Common myeloid progenitor, CD34-positive (primary cell): ENCODE data around the gene ASB1.

Experiments used
- CTCF ChIA-PET: fragments of 350-600 bp; sonication (Branson Sonifier 250); formaldehyde crosslinking; loops from one replicate; lab custom pipeline; 2021; ENCODE audit warnings: antibody characterized with exemption; lab: Charles Lee
- POLR2A ChIA-PET: fragments of 350-600 bp; sonication (Branson Sonifier 250); formaldehyde crosslinking; loops from one replicate; lab custom pipeline; 2021; ENCODE audit warnings: antibody characterized with exemption; lab: Charles Lee
- DNase-seq, 3 donors: peaks; one replicate each; pipeline versions ENCODE4 v3.0.0 to v3.0.0-alpha.2; 2013
- H3K27ac ChIP-seq, 2 experiments: 1 replicate in 1 of 2; 2 replicates in 1 of 2; pipeline ENCODE4 v1.7.0; 2013; ENCODE audit warnings: inconsistent platforms in 2 of 2, low read length in 2 of 2, mild to moderate bottlenecking in 2 of 2, low read depth in 1 of 2, moderate library complexity in 1 of 2; ENCODE audit not compliant: severe bottlenecking in 2 of 2, insufficient read depth in 1 of 2, poor library complexity in 1 of 2
- H3K27me3 ChIP-seq, 5 experiments: replicated peaks in 2 of 5; 1 replicate in 3 of 5; 2 replicates in 2 of 5; pipeline versions ENCODE4 v1.6.1 to v1.7.0; 2013; ENCODE audit warnings: low read length in 4 of 5, mild to moderate bottlenecking in 2 of 5, moderate library complexity in 2 of 5, inconsistent platforms in 1 of 5; ENCODE audit not compliant: insufficient read depth in 5 of 5, control insufficient read depth in 4 of 5
- H3K36me3 ChIP-seq, 4 experiments: 1 replicate in 2 of 4; 2 replicates in 2 of 4; pipeline versions ENCODE4 v1.6.1 to v1.7.0; 2013; ENCODE audit warnings: low read length in 3 of 4, control low read depth in 1 of 4, mild to moderate bottlenecking in 1 of 4; ENCODE audit not compliant: control insufficient read depth in 4 of 4, insufficient read depth in 4 of 4
- H3K4me1 ChIP-seq, 4 experiments: 1 replicate in 3 of 4; 2 replicates in 1 of 4; pipeline versions ENCODE4 v1.6.1 to v1.7.1; 2013; ENCODE audit warnings: low read length in 3 of 4, mild to moderate bottlenecking in 3 of 4, control low read depth in 1 of 4, inconsistent platforms in 1 of 4, moderate library complexity in 1 of 4; ENCODE audit not compliant: control insufficient read depth in 4 of 4, insufficient read depth in 4 of 4; ENCODE audit errors: control extremely low read depth in 1 of 4
- H3K4me3 ChIP-seq, 7 experiments: 1 replicate in 4 of 7; 2 replicates in 3 of 7; pipeline versions ENCODE4 v1.5.1 to v1.7.0; 2013; ENCODE audit warnings: mild to moderate bottlenecking in 7 of 7, low read length in 6 of 7, moderate library complexity in 6 of 7, inconsistent platforms in 2 of 7, low read depth in 2 of 7, control low read depth in 1 of 7; ENCODE audit not compliant: insufficient read depth in 4 of 7, control insufficient read depth in 1 of 7; ENCODE audit errors: extremely low read depth in 1 of 7
- H3K9me3 ChIP-seq, 5 experiments: 1 replicate in 4 of 5; 2 replicates in 1 of 5; pipeline versions ENCODE4 v1.6.1 to v1.7.1; 2013; ENCODE audit warnings: low read length in 4 of 5, mild to moderate bottlenecking in 2 of 5, inconsistent platforms in 1 of 5, low read depth in 1 of 5, moderate library complexity in 1 of 5; ENCODE audit not compliant: control insufficient read depth in 4 of 5, insufficient read depth in 2 of 5; ENCODE audit errors: control extremely low read depth in 1 of 5
- WGBS: methylation state at CpG from one replicate; pipeline ENCODE4 v1.1.5; 2013; ENCODE audit not compliant: insufficient coverage; 5-methylcytosine and 5-hydroxymethylcytosine counted together

The ASB1 gene

GRCh38 chr2:238449909-238450417 is 23.2 kb downstream of the ASB1 start:
- peaks cover 10 to 75% (median 33%) of the 10 kb centered on the region in 4 experiments for H3K36me3 ChIP-seq

GRCh38 chr2:238450440-238450861 is 23.7 kb downstream of the ASB1 start:
- no peaks in the 10 kb centered on the region for H3K27me3 ChIP-seq
- peaks cover 0 to 4% (median 0%) of the 10 kb centered on the region in 4 experiments for H3K4me1 ChIP-seq
- H3K36me3 ChIP-seq, result peaks cover 10 to 70% (median 30%) of the 10 kb centered on the region in 4 experiments
- DNase-seq, result no peak
- POLR2A ChIA-PET, result no interaction called here
- no peak overlapping the region for H3K4me3 ChIP-seq
- CTCF ChIA-PET, result interaction anchor here (1.4 kb wide), 1 partner anchor 80 kb away, joined by 4 read pairs; no protein-coding TSS in a partner anchor
- peaks cover 0 to 9% (median 4%) of the 10 kb centered on the region in 5 experiments for H3K9me3 ChIP-seq
- no peak overlapping the region for H3K27ac ChIP-seq
- 90% methylated on average over 11 of the region's 11 CpGs for WGBS

More at GRCh38 chr2:238449909-238450417, 23.2 kb downstream of the ASB1 start:
- Histone ChIP-seq H3K9me3 (peaks cover 0 to 5% (median 0%) of the 10 kb centered on the region in 5 experiments), H3K27me3 (no peaks in the 10 kb centered on the region), H3K4me1 (peaks cover 0 to 4% (median 0%) of the 10 kb centered on the region in 4 experiments), H3K4me3 (no peak overlapping the region), H3K27ac (no peak overlapping the region)
- peak in 1 of 3 donors; percentile 6 for DNase-seq
- CTCF ChIA-PET, result interaction anchor here (0.6 to 1.4 kb wide), 3 partner anchors 9 to 80 kb away, joined by 3 to 4 read pairs (median 3); no protein-coding TSS in a partner anchor
- POLR2A ChIA-PET, result no interaction called here
- WGBS, result 93% methylated on average over 5 of the region's 9 CpGs

GRCh38 chr2:238453842-238454241 is 27.1 kb downstream of the ASB1 start:
- no peak overlapping the region for H3K27ac ChIP-seq
- peaks cover 3 to 36% (median 11%) of the 10 kb centered on the region in 4 experiments for H3K36me3 ChIP-seq
- H3K4me1 ChIP-seq, result peaks cover 0 to 4% (median 0%) of the 10 kb centered on the region in 4 experiments
- DNase-seq, result no peak
- CTCF ChIA-PET, result interaction anchor here (0.9 to 2.1 kb wide), 2 partner anchors 10 to 84 kb away, joined by 3 to 5 read pairs; no protein-coding TSS in a partner anchor
- peaks cover 0 to 5% (median 0%) of the 10 kb centered on the region in 5 experiments for H3K27me3 ChIP-seq
- peaks cover 2 to 25% (median 14%) of the 10 kb centered on the region in 5 experiments for H3K9me3 ChIP-seq
- no peak overlapping the region for H3K4me3 ChIP-seq
- POLR2A ChIA-PET, result no interaction called here
- WGBS, result 92% methylated on average over 4 of the region's 4 CpGs

DNA sequence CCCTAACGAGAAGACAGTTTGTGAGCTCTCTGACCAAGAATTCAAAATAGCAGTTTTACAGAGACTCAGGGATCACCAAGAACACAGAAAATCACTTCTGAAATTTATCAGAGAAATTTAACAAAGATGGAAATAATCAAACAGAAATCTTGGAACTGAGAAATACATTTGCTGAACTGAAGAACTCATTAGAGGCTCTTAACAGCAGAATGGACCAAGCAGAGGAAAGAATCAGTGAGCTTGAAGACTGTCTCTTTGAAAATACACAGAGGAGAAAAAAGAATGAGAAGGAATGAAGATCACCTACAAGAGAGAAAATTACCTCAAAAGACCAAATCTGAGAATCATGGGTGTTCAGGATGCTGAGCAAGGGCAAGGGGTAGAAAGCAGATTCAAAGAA is 29.7 kb downstream of the ASB1 start:
- no peak for DNase-seq
- H3K9me3 ChIP-seq, result peaks cover 2 to 25% (median 14%) of the 10 kb centered on the region in 5 experiments
- H3K27ac ChIP-seq, result no peak overlapping the region
- ChIA-PET POLR2A (no interaction called here), CTCF (interaction anchor here (0.8 to 1.8 kb wide), 2 partner anchors 25 to 89 kb away, joined by 3 to 7 read pairs; no protein-coding TSS in a partner anchor)
- H3K36me3 ChIP-seq, result peaks cover 0 to 14% (median 4%) of the 10 kb centered on the region in 4 experiments
- H3K4me3 ChIP-seq, result no peak overlapping the region
- H3K27me3 ChIP-seq, result peaks cover 0 to 5% (median 0%) of the 10 kb centered on the region in 5 experiments
- WGBS, result 100% methylated on average over 1 of the region's 1 CpG
- no peaks in the 10 kb centered on the region for H3K4me1 ChIP-seq

GRCh38 chr2:238456970-238457926 is 30.5 kb downstream of the ASB1 start:
- Histone ChIP-seq H3K27me3 (peaks cover 0 to 5% (median 0%) of the 10 kb centered on the region in 5 experiments), H3K27ac (no peak overlapping the region), H3K4me1 (no peaks in the 10 kb centered on the region), H3K9me3 (peaks cover 2 to 25% (median 14%) of the 10 kb centered on the region in 5 experiments), H3K4me3 (no peak overlapping the region), H3K36me3 (peaks cover 0 to 6% (median 2%) of the 10 kb centered on the region in 4 experiments)
- WGBS, result 100% methylated on average over 8 of the region's 10 CpGs
- ChIA-PET CTCF (interaction anchor here (0.5 to 1.8 kb wide), 5 partner anchors 21 to 99 kb away, joined by 3 to 7 read pairs (median 3); no protein-coding TSS in a partner anchor), POLR2A (interaction anchor here (0.6 kb wide), 1 partner anchor 90 kb away, joined by 4 read pairs; no protein-coding TSS in a partner anchor)
- no peak for DNase-seq

DNA sequence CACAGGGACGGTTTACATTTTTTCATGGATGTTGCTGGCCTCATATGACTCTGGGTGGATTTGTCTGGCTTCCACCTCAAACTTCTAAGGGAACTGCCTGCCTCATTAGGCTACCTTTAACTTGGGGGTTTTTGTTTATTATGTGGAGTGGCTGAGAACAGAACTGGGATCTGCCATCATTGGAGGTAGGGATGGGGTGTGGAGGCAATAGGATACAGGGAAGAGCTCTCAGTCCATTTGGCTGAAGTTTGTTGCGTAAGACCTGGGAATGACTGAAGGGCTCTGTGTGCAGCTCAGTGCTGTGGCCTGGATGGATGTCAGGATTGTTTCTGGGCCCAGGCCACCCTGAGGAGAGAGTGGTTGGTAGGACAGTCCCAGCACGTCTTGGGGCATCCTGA is 31.2 kb downstream of the ASB1 start:
- CTCF ChIA-PET, result interaction anchor here (0.5 to 1.5 kb wide), 4 partner anchors 21 to 100 kb away, joined by 3 to 5 read pairs (median 4); no protein-coding TSS in a partner anchor
- no peak overlapping the region for H3K4me3 ChIP-seq
- no peak overlapping the region for H3K27ac ChIP-seq

More for the DNA sequence above, 31.2 kb downstream of the ASB1 start:
- 95% methylated on average over 2 of the region's 3 CpGs for WGBS
- no peak for DNase-seq
- Histone ChIP-seq H3K27me3 (peaks cover 0 to 5% (median 0%) of the 10 kb centered on the region in 5 experiments), H3K4me1 (no peaks in the 10 kb centered on the region), H3K36me3 (peaks cover 0 to under 1% (median 0%) of the 10 kb centered on the region in 4 experiments), H3K9me3 (peaks cover 2 to 25% (median 14%) of the 10 kb centered on the region in 5 experiments)
- POLR2A ChIA-PET, result interaction anchor here (0.6 kb wide), 1 partner anchor 91 kb away, joined by 4 read pairs; no protein-coding TSS in a partner anchor
